Measurements from ENCODE around the gene TRIO.

GRCh38 chr5:14406554-14406849, 263.4 kb downstream of the TRIO start:
- TF ChIP-seq CTCF (optimal IDR thresholded peaks at IDR 0.05 in 1 of 3, IDR thresholded peaks at IDR 0.05 in 1 of 3, conservative IDR thresholded peaks at IDR 0.05 in 1 of 3; ENCODE audit: extremely low read depth in 1 of 3, insufficient read depth in 2 of 3, low read length in 3 of 3) (no peak), EZH2 (IDR thresholded peaks at IDR 0.05; ENCODE audit: low read length) (no peak)

Data from keratinocyte (primary cell).